GM19468 (cell line): ENCODE results near the gene ZCCHC10.
"Not testable (repeated sequence)": the region's sequence is repeated elsewhere in the genome, so short reads cannot be mapped to it uniquely, and the experiment has no call there.

Experiments used
- ATAC-seq: cut with Tn5 transposase; IDR thresholded peaks from one replicate; pipeline ENCODE4 v1.9.1; 2021; ENCODE audit warnings: mild to moderate bottlenecking, moderate library complexity, moderate number of reproducible peaks; ENCODE audit not compliant: unreplicated experiment; ENCODE audit errors: extremely low read depth

Gene ZCCHC10

GRCh38 chr5:133046560-133046959 is 20.2 kb upstream of the ZCCHC10 start:
- ATAC-seq, result not testable (repeated sequence)

- no peak for ATAC-seq
These were observed 15.6 kb upstream of the ZCCHC10 start for GRCh38 chr5:133041910-133042309.

- ATAC-seq, result no peak
These were observed 14.9 kb upstream of the ZCCHC10 start for GRCh38 chr5:133041157-133041784.

DNA sequence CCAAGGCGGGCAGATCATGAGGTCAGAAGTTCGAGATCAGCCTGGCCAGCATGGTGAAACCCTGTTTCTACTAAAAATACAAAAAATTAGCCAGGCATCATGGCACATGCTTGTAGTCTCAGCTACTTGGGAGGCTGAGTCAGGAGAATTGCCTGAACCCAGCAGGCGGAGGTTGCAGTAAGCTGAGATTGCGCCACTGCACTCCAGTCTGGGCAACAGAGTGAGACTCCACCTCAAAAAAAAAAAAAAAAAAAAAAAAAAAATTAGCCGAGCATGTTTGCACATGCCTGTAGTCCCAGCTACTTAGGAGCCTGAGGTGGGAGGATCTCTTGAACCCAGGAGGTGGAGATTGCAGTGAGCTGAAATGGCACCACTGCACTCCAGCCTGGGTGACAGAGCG is 10.3 kb upstream of the ZCCHC10 start:
- not testable (repeated sequence) for ATAC-seq

DNA sequence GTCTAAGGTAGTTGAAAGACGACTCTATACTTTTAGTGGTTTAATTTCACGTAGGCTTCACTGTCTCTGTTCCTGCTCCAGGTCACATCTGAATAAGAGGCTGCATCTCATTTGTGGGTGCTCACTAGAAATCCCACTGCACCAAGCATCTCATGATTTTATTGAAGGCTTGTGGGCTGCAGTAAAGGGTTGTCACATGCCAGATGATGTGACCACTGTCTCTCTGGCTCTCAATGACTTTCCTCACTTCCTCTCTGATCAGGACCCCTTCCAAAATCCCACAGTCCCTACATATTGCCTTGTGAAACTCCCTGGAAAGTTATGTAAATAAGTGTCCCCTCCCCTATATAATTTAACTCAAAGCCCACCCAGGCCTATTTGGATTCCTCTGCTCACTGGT is 8.9 kb upstream of the ZCCHC10 start:
- no peak for ATAC-seq

GRCh38 chr5:133034064-133034463 is 7.7 kb upstream of the ZCCHC10 start:
- no peak for ATAC-seq

DNA sequence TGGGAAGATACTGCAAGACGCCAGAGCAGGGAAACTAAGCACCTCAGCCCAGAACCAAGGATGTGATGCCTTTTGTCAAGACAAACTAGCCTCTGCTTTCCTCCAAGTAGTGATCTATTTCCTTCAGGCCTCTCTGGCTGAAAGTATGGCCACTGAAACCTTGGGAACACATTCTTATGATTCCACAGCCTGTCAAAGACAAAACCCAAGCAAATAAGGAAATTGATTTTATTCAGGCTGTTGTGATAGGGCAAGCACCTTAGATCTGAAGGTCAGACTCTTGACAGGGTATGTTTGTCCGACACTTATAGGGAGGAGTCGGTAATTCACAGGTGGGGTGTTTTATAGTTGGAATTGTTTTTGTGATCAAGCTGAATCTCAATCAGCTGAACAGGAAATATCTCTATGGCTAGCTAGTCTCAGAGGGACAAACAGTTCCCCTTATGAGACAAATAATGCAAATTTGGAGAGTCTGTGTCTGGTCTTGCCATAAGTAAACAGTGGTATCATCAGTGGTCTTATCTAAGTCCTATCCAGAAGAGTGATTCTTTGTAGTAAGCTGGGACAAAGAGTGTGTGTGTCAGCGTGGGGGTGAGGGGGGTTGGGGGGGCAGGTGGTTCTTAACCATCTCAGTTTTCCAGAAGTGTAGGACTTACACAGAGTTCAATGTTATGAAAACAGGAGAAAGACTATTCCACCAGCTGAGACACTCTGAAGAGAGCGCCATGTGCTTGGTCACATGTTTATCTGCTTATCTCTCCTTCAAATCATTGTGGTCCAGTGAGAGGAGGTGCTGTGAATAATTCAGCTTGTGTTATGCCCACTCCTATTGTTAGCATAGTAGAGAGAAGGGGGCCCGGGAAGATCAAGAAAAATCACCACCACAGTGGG is 6.7 kb upstream of the ZCCHC10 start:
- ATAC-seq, result no peak

GRCh38 chr5:133030343-133031005 is 4.1 kb upstream of the ZCCHC10 start:
- ATAC-seq, result no peak

DNA sequence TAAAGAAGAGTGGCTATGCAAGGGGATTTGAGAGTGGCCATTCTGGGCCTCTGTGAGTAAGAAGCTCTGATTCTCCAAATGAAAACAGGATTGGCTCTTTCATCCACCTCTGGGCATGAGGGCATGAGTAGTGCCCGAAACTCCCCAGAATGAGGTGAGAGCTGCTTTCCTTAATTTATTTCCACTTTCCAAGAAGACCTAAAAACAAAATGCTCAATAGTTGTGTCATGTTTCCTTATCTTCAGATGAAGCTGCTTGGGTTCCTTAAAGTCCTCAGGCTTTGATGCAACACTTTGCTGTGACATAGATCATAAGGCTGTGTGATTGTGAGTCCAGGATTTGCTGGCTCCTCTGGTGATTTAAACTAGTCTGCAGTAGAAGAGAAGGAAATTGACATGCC is 3.1 kb upstream of the ZCCHC10 start:
- no peak for ATAC-seq

GRCh38 chr5:133026664-133027153 is 360 bp upstream of the ZCCHC10 start:
- ATAC-seq, result no peak

GRCh38 chr5:133019471-133019870 is 6.9 kb downstream of the ZCCHC10 start:
- not testable (repeated sequence) for ATAC-seq

DNA sequence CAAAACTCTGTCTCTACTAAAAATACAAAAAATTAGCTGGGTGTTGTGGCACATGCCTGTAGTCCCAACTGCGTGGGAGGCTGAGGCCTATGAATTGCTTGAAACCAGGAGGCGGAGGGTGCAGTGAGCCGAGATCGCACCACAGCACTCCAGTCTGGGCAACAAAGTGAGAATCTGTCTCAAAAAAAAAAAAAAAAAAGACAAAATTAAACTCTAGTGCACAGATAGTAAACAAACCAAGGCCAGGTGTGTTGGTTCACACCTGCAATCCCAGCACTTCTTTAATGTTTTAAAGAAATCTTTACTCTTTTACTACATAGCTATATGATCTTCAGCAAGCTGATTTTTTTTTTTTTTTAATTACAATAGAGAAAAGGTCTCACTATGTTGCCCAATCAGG is 8.4 kb downstream of the ZCCHC10 start:
- ATAC-seq, result no peak

- no peak for ATAC-seq
These were observed 10.9 kb downstream of the ZCCHC10 start for GRCh38 chr5:133015466-133015865.

DNA sequence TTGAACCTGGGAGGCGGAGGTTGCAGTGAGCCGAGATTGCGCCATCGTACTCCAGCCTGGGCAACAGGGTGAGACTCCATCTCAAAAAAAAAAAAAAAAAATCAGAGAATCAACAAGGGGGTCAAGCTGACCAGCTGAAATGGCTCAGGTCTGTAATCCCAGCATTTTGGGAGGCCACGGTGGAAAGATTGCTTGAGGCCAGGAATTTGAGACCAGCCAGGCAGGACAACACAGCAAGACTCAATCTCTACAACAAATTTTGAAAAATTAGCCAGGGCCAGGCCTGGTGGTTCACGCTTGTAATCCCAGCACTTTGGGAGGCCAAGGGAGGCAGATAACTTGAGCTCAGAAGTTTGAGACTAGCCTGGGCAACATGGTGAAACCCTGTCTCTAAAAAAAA is 17.9 kb downstream of the ZCCHC10 start:
- not testable (repeated sequence) for ATAC-seq

DNA sequence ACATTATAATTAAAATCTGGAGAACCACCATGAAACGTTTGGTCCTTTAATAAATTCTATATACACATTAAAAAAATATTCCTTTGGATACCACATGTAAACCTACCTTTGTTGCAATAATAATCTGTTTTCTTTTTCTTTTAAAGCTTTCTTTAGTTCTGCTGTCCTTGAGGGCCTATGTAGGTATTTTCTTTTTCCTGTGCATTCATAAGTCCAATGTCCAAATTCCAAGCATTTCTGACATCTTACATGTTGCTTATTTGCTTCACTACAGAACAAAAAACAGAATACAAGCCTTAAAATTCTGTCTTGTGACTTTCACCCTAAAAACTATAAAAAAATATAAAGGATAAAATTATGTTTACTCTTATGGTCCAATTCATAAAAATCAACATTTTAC is 19.7 kb downstream of the ZCCHC10 start:
- ATAC-seq, result no peak

GRCh38 chr5:132999246-132999645 is 27.1 kb downstream of the ZCCHC10 start:
- no peak for ATAC-seq

DNA sequence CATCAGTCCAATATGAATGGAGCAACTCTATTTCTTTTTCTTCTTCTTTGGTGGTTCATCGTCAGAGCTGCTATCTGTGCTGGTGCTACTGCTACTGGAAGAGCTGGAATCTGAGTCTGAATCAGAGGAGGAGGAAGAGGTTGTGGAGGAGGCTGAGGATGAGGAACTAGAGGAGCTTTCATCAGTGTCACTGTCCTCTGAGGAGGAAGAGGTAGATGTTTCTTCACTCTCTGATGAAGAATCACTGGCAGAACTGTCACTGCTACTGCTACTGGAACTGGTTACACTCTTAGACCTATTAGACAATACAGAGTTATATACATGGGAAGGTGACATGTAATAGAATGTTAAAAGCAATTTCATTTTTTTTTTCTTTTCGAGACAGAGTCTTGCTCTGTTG is 27.8 kb downstream of the ZCCHC10 start:
- ATAC-seq, result no peak

DNA sequence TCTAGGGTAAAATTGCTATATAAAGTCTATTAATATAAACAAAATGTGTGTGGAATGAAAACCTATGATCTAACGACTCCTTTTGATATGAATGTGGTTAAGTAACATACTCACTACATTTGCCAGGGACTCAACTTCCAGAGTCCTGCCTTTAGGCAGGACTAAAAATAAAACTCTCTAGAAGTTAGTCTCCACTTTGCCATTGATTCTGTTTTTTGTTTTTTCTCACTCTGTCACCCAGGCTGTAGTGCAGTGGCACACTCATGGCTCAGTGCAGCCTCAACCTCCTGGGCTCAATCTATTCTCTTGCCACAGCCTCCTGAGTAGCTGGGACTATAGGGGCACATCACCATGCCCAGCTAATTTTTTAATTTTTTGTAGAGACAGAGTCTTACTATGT is 30.0 kb downstream of the ZCCHC10 start:
- no peak for ATAC-seq

DNA sequence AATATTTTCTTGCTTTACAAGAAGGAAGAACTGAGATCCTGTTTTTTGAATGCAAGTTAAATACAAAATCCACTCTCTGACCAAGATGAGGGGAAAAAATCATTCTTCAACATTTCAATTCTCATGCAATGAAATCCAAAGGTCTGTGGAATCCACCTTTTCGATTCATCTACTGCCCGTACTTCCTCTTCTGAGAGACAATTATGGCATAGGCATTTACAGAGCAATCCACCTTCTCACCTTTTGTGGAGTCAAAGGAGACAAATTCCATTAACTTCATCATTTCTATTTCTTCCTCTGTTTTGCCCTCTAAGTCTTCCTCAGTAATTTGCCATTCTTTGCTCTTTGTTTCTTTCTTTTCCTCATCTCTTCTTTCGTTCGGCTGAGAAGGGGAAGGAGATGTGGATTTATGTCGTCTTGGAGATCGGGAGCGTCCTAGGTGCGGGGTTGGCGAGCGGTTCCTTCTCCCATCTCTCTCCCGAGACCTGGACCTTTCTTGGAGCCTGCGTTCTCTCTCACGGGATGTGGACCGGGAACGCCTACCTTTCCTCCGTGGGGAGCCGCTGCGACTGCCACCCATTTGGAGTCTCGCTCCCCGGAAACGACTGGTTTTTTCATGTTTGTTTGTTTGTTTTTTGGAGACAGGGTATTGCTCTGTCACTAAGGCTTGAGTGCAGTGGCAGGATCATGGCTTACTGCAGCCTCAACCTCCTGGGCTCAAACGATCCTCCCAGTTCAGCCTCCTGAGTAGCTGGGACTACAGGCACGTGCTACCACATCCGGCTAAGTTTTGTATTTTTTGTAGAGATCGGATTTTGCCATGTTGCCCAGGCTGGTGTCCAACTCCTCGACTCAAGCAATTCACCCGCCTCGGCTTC is 38.6 kb downstream of the ZCCHC10 start:
- no peak for ATAC-seq

DNA sequence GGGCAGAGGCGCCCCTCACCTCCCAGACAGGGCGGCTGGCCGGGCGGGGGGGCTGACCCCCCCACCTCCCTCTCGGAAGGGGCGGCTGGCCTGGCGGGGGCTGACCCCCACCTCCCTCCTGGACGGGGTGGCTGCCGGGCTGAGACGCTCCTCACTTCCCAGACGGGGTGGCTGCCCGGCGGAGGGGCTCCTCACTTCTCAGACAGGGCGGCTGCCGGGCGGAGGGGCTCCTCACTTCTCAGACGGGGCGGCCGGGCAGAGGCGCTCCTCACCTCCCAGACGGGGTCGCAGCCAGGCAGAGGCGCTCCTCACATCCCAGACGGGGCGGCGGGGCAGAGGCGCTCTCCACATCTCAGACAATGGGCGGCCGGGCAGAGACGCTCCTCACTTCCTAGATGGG is 43.4 kb downstream of the ZCCHC10 start:
- not testable (repeated sequence) for ATAC-seq
